ENCODE measurements around the gene C15orf62. TPM values are rescaled to one million over a fixed set of nuclear protein-coding genes. Genes with fewer than 3 reads are reported as not detected.

The C15orf62 gene
- total RNA-seq, 1 donor from 2014 or later, result not detected

DNA sequence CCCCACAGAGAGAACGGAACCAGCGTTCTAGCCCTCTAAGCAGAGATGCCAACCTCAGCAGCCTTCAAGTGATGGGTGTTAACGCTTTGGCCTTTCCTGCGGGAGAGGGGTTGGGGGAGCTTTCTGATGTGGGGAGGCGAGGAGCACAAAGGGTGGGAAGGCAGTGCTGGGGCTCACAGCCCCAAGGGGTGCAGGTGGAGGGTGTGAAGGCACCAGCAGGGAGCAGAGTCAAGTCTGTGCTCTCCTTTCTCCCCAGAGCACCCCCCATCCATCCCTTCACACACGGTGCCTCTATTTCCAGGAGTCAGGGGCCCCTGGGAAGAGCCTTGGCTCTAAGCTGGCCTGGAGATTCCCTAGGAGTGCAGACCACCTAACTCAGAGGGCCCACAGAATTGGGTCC lies 4.1 kb downstream of the C15orf62 start:
- intact Hi-C loops (cut with DNase I), result no loop called here
- no peak for DNase-seq (ENCODE audit: low spot score)

DNA sequence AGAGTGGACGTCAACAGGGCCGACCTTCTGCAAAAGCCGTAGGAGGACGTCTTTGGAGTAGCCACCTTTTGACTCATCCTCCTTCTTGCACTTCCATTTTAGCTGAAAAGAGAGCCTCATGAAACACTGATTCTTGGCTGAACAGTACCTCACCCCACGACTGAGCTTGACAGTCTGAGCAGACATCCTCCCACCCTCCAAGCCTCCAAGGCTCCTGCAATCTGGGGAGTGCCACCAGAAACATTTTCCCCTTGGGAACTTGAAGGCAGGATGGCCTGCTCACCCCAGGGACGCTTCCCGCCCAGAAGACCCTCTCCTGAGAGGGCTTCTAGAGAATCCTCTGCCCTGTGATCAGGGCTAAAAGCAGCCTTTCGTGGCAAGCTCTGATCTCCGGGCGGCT lies 5.2 kb downstream of the C15orf62 start:
- intact Hi-C loops (cut with DNase I), result no loop called here
- DNase-seq (ENCODE audit: low spot score), result no peak

DNA sequence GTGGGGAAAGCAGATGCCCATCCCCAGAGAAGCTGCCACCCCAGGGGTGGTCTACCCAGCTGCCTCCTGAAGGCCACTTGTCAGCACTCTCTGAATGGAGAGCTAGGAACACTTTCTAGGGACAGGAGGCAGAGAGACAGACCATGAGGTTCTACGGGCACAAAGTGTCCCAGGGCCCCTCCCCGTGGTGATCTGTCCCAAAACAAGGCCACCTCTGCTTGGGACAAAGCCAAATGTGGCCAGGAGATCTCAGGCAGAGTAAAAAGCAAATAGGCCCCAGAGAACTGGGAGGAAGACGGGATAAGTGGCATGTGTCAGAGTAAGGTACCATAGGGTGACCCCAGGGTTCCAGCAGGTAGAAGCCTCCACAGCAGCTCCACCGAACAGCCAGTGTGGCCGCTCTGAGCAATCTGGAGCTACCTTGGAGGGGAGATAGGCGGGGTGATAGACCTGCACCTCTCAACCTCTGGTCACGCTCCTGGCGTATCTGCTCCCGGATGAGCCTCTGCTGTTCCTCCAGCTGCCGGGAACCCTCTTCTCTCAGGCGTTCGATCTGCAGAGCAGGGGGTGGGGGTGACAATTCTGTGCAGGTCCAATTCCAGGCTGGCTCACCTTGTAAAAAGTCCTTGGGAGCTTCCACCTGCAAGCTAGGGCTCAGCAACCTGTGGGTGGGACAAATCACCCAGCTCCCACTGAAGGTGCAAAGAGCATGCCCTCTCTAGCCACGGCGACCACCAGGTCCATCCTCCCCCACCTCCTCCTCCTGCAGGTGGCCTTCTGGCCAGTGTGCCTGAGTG lies 6.2 kb downstream of the C15orf62 start:
- intact Hi-C loops (cut with DNase I), result no loop called here
- DNase-seq (ENCODE audit: low spot score), result no peak

DNA sequence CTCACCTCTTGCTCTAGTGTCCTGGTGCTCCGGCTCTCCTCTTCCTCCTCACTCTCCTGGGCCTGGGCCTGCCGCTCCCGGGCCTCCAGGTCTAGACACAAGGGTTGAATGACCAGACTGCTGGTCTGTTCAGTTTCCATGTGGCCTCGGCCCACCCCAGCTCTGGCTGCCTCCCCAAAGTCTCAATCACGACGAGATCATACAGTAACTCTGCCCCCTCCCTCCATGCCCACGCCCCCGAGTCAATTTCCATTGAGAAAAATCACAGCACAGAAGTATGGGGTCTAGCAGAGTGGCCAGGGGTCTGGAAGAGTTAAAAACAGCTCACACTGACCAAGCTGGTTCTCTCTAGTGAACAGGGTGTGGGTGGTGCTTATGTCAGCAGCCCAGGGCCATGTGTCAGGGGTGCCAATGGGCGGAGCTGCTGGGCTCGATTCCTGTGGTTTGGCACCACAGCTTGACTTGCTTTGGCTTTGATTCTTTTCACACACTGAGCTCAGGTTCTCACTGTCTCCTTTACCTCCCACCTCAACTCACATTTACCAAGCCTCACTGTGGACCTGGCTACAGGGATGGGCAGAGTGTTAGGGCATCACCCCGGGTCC lies 6.9 kb downstream of the C15orf62 start:
- intact Hi-C loops (cut with DNase I), result no loop called here
- no peak for DNase-seq (ENCODE audit: low spot score)

DNA sequence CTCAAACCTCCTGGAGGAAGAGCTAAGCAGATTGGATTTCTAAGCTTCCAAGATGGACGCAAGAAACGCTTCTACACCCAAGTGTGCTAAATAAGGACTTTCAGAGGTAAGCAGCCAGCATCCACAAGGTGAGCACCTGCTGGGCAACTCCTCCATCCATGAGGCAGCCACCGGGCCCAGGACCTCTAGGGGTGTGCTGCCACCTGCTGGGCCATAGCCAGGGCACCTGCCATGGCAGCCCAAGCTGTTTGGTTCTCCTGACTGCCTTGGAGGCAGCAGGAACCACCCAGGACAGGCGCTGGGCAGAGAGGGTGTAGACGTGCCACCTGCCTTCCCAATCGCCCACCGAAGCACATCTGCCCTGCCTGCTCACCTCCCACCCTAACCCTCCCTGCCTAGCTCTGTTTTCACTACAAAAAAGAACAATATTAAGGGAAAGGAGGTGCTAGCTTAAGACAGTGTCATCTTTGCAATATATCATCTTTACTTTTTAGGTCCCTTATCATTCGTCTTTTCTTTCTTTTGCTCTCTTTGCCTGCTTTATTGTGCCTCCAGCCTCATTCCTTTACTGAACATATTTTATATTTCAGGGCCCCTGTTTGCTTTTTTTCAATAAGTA lies 12.9 kb downstream of the C15orf62 start:
- intact Hi-C loops (cut with DNase I), result no loop called here

DNA sequence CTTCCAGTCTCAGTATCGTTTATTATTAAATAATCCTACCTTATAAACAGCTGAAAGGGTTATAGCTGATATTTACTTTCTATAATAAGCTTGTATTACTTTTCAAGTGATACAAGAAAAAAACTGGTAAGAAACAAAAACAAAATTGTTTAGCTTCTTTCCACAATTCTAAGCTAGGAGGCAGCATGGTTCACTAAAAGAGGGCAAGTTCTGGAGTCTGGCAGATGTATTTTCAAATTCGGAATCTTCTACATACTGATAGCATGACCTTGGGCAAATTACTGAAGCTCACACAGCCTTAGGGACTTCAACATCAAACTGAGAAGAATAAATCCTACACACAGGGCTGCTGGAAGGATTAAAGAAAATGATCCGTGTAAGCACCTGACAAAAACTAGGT lies 15.4 kb downstream of the C15orf62 start:
- intact Hi-C loops (cut with DNase I), result no loop called here
- DNase-seq (ENCODE audit: low spot score), result no peak

More for the DNA sequence above, 12.9 kb downstream of the C15orf62 start:
- DNase-seq (ENCODE audit: low spot score), result no peak

DNA sequence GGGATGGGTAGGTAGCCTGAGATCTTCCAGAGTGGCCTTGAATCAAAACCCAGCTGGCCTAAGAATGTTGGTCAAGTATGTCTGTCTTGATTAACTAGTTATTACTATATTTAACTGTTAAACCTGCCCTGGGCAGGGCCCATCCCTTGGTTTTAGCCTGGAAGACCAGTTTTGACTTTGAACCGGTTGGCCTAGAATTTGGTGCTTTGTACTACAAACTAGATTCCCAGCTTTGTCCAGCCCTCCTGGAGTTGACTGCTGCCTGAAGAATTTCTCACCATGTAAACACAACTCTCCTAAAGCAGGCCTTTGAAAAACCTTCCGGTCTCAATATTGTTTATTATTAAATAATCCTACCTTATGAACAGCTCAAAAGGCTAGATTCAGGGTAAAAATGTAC lies 16.0 kb downstream of the C15orf62 start:
- intact Hi-C loops (cut with DNase I), result no loop called here
- no peak for DNase-seq (ENCODE audit: low spot score)

DNA sequence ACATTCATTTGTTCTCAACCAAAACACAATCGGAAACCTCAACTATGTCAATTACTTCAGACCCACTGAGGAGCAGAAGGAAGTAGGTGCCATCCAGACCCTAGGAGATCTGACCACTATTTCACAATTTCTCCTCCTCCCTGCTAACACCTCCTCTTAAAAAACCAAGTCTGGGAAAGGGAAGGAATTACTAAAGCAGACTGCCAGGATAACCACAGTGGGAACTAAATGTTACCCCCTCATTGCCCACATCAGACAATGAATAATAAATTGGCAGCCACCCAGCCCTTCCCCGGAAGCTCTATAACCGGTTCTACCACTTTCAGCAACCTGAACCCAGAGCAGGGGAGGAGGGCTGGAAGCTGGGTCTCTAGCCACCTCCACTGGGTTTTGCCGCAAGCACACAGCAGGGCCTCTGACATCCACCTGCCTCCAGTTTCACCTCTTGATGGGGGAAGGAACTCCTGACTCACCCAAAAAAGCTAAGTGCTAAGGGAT lies 17.6 kb downstream of the C15orf62 start:
- intact Hi-C loops (cut with DNase I), result no loop called here
- DNase-seq (ENCODE audit: low spot score), result no peak

DNA sequence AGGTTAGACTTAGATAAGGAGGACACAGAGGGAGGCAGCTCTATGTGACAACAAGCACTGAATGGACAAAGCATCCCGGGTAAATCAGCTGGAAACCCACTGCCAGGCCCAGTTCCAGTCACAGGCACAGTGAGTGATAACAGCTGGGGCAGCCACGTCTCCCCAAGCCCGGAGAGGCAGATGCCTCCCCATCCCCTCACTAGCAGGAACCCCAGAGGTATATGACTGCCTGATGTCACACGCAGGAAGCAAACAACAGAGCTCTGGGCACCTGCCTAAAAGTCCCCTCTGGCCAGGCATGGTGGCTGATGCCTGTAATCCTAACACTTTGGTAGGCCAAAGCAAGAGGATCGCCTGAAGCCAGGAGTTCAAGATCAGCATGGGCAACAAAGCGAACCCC lies 18.2 kb downstream of the C15orf62 start:
- intact Hi-C loops (cut with DNase I), result no loop called here

DNA sequence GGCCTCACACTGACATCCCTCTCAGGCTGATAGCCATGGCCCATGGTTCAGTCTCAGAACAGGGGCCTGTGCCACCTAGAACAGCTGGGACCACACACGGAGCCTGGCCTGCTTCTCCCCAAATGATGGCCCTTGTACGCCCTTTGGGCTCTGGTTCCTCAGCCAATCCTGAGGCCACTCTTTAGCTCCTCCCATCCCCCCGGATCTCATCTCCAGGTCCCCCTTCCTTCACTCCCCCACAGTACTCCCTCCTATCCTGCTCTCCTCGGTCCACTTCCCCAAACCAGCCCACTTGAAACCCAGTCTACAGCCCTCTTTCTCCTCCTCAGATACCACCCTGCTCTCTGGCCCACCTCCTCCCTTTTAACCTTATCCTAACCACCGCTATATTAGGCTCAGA lies 19.3 kb downstream of the C15orf62 start:
- no peak for DNase-seq (ENCODE audit: low spot score)
- intact Hi-C loops (cut with DNase I), result no loop called here

More for the DNA sequence above, 18.2 kb downstream of the C15orf62 start:
- DNase-seq (ENCODE audit: low spot score), result no peak

DNA sequence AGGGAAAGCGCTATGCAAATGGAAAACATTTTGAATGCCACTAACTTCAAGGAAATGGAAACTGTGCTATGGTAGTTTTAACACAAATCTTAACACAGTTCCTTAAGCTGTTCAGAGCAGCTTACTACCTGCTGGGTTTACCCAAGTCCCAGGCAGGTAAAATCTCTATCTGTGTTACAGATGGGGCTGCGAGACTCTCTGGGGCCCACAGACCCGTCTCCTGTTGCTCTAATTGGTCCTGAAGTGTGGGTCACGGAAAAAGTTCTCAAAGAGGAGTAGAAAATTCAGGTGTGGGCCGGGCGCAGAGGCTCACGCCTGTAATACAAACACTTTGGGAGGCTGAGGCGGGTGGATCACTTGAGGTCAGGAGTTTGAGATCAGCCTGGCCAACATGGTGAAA lies 20.2 kb downstream of the C15orf62 start:
- no peak for DNase-seq (ENCODE audit: low spot score)
- intact Hi-C loops (cut with DNase I), result no loop called here

DNA sequence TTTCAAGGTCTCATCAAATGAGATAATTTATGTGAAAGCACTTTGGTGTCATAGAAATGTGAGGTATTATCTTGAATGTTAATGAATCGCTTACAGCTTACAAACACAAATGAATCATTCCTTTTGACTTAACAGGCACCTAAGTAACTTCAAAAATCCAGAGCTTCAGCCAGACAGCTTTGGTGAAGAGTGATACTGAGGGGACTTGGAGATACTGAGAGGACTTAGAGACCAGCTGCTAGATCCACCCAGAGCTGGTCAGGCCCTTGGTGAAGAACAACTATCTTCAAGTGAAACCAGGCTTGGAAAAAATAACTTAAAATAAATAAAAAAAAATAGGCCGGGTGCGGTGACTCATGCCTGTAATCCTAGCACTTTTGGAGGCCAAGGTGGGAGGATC lies 20.9 kb downstream of the C15orf62 start:
- intact Hi-C loops (cut with DNase I), result no loop called here
- DNase-seq (ENCODE audit: low spot score), result no peak

DNA sequence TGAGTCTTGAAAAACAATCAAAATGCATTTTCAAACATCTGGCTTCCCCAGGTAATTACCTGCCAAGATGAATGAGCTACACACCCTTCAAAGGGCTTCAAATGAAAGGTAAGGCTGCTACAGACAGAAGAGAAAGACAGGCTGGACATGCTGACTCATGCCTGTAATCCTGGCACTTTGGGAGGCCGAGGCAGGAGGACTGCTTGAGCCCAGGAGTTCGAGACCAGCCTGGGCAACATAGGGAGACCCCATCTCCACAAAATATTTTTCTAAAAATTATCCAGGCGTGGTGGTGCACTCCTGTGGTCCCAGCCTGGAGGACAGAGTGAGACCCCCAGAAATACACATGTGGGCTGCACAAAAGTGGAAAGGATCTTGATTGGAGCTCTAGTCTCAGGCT lies 22.6 kb downstream of the C15orf62 start:
- no peak for DNase-seq (ENCODE audit: low spot score)

DNA sequence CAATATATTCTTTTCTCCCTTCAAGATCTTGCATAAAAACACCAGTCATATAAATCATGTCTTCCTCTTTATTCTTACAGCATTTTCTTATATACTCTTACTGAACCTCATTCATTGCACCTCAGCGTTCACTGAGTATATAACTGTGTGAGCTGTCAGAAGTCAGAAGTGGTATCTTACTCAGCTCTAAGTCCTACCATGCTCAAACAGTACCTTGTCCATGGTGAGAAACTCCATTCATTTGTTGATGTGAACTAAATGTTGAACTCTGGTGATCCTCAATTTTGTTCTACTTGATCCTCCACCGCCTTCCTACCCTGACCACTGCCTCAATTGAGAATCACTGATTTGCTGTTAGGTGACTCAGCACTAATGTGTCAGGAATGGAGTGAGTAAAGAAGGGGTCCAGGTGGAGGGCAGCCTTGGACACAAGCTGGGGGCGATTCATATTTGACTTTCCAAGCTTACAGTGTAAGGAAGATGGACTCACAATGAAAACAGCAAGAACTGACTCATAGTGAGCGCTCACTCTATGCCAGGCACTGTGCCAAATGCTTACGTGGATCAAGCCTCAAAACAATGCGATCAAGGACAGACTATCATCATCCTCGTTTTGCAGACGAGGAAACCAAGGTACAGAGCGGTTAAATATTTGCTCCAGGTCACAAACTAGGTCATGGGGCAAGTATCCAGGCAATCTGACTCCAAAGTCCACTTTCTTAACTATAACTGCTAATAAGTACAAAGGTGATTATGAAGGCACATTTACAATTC lies 23.6 kb downstream of the C15orf62 start:
- no peak for DNase-seq (ENCODE audit: low spot score)
- intact Hi-C loops (cut with DNase I), result no loop called here

More for the DNA sequence above, 22.6 kb downstream of the C15orf62 start:
- intact Hi-C loops (cut with DNase I), result no loop called here

DNA sequence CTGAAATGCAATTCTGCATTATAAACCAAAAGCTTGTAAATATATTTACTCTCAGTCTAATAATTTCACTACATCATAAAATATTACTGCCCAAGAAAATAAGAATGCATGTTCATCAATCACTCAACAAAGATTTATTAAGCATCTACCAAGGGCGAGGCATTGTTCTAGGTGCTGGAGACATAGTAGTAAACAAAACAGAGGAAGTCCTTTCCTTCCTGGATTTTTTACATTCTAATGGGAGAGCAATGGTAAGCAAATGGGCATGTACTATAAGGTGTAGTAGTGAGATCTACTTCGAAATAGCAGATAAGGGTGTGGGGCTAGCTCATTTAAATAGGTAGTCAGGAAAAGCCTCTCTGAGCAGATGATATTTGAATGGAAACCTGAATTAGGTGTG lies 26.3 kb downstream of the C15orf62 start:
- no peak for DNase-seq (ENCODE audit: low spot score)

DNA sequence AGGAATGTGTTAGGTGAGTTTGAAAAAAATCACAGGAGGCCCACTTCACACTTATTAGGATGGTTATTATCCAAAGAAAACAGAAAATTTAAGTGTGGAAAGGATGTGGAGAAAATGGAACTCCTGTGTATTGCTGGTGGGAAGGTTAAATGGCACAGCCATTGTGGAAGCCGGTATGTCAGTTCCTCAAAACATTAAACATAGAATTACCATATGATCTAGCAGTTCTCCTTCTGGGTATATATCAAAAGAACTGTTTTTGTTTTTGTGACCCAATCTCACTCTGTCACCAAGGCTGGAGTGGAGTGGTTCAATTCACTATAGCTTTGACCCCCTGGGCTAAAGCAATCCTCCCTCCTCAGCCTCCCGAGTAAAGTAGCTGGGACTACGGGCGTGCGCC lies 26.7 kb downstream of the C15orf62 start:
- intact Hi-C loops (cut with DNase I), result no loop called here
- no peak for DNase-seq (ENCODE audit: low spot score)

More for the DNA sequence above, 26.3 kb downstream of the C15orf62 start:
- intact Hi-C loops (cut with DNase I), result no loop called here

DNA sequence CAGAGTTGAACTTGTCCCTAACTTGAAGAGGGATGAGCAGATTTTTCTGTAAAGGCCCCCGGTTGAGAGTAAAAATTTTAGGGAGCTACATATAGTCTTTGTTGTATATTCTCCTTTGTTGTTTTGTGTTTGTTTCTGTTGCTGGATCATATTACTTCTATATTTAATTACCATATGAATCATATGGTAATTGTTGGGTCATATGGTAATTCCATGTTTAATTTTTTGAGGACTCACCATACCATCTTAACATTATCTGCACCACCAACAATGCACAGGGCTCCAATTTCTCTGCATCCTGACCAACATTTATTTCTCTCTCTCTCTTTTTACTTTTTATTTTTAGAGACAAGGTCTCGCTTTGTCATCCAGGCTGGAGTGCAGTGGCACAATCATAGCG lies 29.7 kb downstream of the C15orf62 start:
- DNase-seq (ENCODE audit: low spot score), result no peak
- intact Hi-C loops (cut with DNase I), result no loop called here

DNA sequence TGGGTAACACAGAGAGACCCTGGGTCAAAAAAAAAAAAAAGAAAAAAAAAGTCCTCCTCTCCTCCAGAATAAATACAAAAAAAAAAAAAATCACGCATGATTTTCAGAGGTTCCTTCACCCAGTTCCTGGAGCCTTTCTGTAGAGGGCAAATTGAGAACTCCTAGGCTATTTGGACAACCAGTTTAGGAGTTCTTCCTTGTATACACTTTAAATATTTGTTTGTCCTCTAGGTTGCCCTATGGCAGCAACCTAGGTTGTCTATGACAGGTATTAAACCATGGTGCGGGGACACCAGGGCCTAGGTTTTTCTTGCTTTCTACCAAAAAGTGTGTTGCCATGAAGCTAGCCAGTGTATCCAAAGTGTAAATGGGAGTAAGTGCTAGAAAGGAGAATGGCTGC lies 33.3 kb downstream of the C15orf62 start:
- DNase-seq (ENCODE audit: low spot score), result no peak

DNA sequence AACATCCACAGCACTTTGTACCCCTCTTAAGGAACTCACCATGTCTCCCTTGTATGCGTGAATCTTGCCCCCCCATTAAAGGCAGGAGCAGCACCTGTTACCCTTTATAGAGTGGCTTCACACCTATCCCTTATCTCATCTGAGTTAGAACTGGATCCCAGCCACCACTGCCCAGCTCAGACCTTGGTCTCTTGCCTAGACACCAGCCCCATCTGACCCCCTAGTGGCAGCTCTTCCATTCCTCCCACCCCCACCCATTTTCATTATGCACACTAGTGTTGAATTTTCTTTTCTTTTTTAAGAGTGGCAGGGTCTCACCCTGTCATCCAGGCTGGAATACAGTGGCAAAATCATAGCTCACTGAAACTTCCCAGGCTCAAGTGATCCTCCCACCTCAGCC lies 33.9 kb downstream of the C15orf62 start:
- intact Hi-C loops (cut with DNase I), result no loop called here
- DNase-seq (ENCODE audit: low spot score), result no peak

More for the DNA sequence above, 33.3 kb downstream of the C15orf62 start:
- intact Hi-C loops (cut with DNase I), result no loop called here

DNA sequence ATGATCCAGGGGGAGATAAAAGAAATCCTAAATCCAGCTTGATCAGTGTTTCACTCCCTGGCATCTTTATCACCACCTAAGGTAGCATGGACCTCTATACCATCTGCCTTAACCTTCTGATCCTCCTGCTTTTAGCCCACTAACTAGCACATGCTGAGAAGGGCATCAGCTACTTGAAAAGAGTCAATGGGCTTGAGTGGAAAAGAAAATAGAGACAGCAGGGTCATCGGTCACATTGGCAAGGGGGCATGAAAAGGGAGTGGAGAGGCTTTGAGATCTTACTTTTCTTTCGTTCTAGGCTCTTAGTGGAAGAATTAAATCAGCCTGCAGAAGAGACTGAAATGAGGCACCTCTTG lies 36.9 kb downstream of the C15orf62 start:
- no peak for DNase-seq (ENCODE audit: low spot score)
- intact Hi-C loops (cut with DNase I), result loop anchor here (1.0 to 5.0 kb wide), 3 partner anchors 51 to 114 kb away; partner anchors contain the start of genes RMDN3 and VPS18

Measured in cardiac septum (tissue), 1 donor.